ENCODE results near the gene PRDM1.

GRCh38 chr6:106109029-106109428 lies 22.9 kb downstream of the PRDM1 start:
- TF ChIP-seq CTCF (IDR thresholded peaks at IDR 0.05) (no peak), EZH2 (IDR thresholded peaks at IDR 0.05; ENCODE audit: borderline replicate concordance, insufficient read depth, low read depth, low read length, poor library complexity, severe bottlenecking) (no peak)
